Heart right ventricle (tissue), 16 donors: ENCODE data around the gene SEPTIN11. TPM values are rescaled to one million over a fixed set of nuclear protein-coding genes. Genes with fewer than 3 reads are reported as not detected.

Experiments
- ATAC-seq, 8 donors: fragments of 200-7000 bp; cut with Tn5 transposase; one replicate each; pipeline ENCODE4 v1.9.1; 2020; ENCODE audit warnings: mild to moderate bottlenecking in 8 of 8, moderate library complexity in 8 of 8, moderate number of reproducible peaks in 1 of 8
- DNase-seq, 2 donors: peaks; one replicate each; pipeline ENCODE4 v3.0.0-alpha.2; 2020
- H3K27ac ChIP-seq, 10 donors: fragments of 200-600 bp; sonication (generic) in 2 of 10; one replicate each; pipeline versions ENCODE4 v1.5.0 to v1.8.0; 2020 to 2022; ENCODE audit warnings: mild to moderate bottlenecking in 3 of 10
- H3K27me3 ChIP-seq, 7 donors: fragments of 200-600 bp; one replicate each; pipeline ENCODE4 v1.8.0; 2021 to 2022; ENCODE audit warnings: mild to moderate bottlenecking in 2 of 7
- H3K36me3 ChIP-seq, 9 donors: fragments of 200-600 bp; sonication (generic) in 1 of 9; one replicate each; pipeline versions ENCODE4 v1.5.0 to v1.8.0; 2020 to 2022; ENCODE audit warnings: mild to moderate bottlenecking in 2 of 9
- H3K4me1 ChIP-seq, 9 donors: fragments of 200-600 bp; sonication (generic) in 1 of 9; one replicate each; pipeline versions ENCODE4 v1.5.0 to v1.8.0; 2020 to 2022; ENCODE audit warnings: mild to moderate bottlenecking in 4 of 9
- H3K4me3 ChIP-seq, 10 donors: fragments of 200-600 bp; sonication (generic) in 2 of 10; one replicate each; pipeline versions ENCODE4 v1.5.0 to v1.8.0; 2020 to 2022; ENCODE audit warnings: mild to moderate bottlenecking in 7 of 10, moderate library complexity in 2 of 10
- H3K9me3 ChIP-seq, 11 donors: fragments of 200-600 bp in 10 of 11; sonication (generic) in 2 of 11; one replicate each; pipeline versions ENCODE4 v1.5.0 to v1.8.0; 2013 to 2022; ENCODE audit warnings: mild to moderate bottlenecking in 2 of 11, control low read depth in 1 of 11, moderate library complexity in 1 of 11
- CTCF ChIP-seq, 9 donors: fragments of 200-600 bp; sonication (generic) in 2 of 9; IDR thresholded peaks; one replicate each; pipeline versions ENCODE4 v1.5.0 to v1.8.0; 2021 to 2022; ENCODE audit warnings: antibody characterized with exemption in 9 of 9, mild to moderate bottlenecking in 5 of 9, moderate library complexity in 1 of 9
- WGBS, 2 donors: extraction: QIAGEN DNeasy Blood & Tissue Kit; methylation state at CpG; one replicate each; pipeline ENCODE4 v1.1.7; 2013; ENCODE audit warnings: inconsistent platforms in 1 of 2; 5-methylcytosine and 5-hydroxymethylcytosine counted together
- intact Hi-C, 10 donors: fragments of 100-400 bp; cut with DNase I; formaldehyde crosslinking; loops; one replicate each; pipeline versions ENCODE4 v1.11.1 to v1.14.2; 2022
- polyA plus RNA-seq, 2 donors: library from polyadenylated mRNA; stranded (reverse); fragments of 200-250 nt; gene quantifications; one replicate each; pipeline ENCODE4 v1.2.3, GENCODE V29; 2013
- total RNA-seq, 10 donors: library from RNA; stranded (reverse); fragmentation: NEBNext Ultra II Directional in 3 of 10; extraction: Animal tissue kit (Norgen Biotek cat#: 25700) in 3 of 10; gene quantifications; one replicate each; pipeline versions ENCODE4 v1.2.1 to v1.2.4, GENCODE V29; 2021 to 2023
- donor health status: Arrhythmogenic right ventricular cardiomyopathy.
- donor health status: ischemic (EF 13 %, LVEDD 7.1; RV severe dilation, severe dysfunction).
- donor health status: healthy with polysubstance abuse.
- donor health status: DM: no; HTN: yes; CAD: no.
- donor health status: DM: no; HTN: no; CAD: no.
- donor health status: ischemic (EF 25% LVEDD 6.9; RV normal size, moderate dysfunction).
- donor health status: ischemic (EF 25% LVEDD 5.7; RV mildly dilated, moderate dysfunction).
- donor health status: healthy.
- donor health status: DM: yes; HTN: yes; CAD: no.
- donor health status: Ischemic cardiomyopathy.
- donor health status: ischemic (EF 35%, LVEDD 5.7; RV mildly dilated, moderate dysfunction).
- donor health status: nonischemic (EF 11% LVEDD 7.7; RV severe dilation, severe dysfunction).
- donor health status: DM: yes; HTN: yes; CAD: no.
- donor health status: PGD.
- donor health status: ischemic (EF 29% LVEDD 5.4; RV normal size, mild dysfunction).
- donor health status: nonischemic (EF 23%, LVEDD 6.1; RV moderate dilation, normal function).

SEPTIN11 gene
- total and polyA plus RNA-seq, 12 donors, result 11.2 to 55.2 (median 29.9) TPM

GRCh38 chr4:76965866-76966579 is 16.5 kb downstream of the SEPTIN11 start:
- Histone ChIP-seq H3K36me3 (no peaks in the 10 kb centered on the region), H3K9me3 (no peaks in the 10 kb centered on the region), H3K27me3 (no peaks in the 10 kb centered on the region), H3K4me1 (peaks cover 0 to 31% (median 3%) of the 10 kb centered on the region in 9 donors), H3K4me3 (no peak overlapping the region), H3K27ac (no peak overlapping the region)
- DNase-seq (no peak), ATAC-seq (no peak)
- intact Hi-C loops, result no loop called here
- WGBS, 2 donors, result 89 to 90% methylated on average over 2 of the region's 2 CpGs
- TF ChIP-seq CTCF (IDR thresholded peaks at IDR 0.05), result no peak

GRCh38 chr4:76968937-76969336 is 19.4 kb downstream of the SEPTIN11 start:
- Histone ChIP-seq H3K27me3 (no peaks in the 10 kb centered on the region), H3K4me3 (no peak overlapping the region), H3K4me1 (peaks cover 0 to 33% (median 5%) of the 10 kb centered on the region in 9 donors), H3K36me3 (peaks cover 0 to 10% (median 0%) of the 10 kb centered on the region in 9 donors), H3K27ac (peak overlapping the region in 2 of 10 donors; percentile 36 to 38), H3K9me3 (no peaks in the 10 kb centered on the region)
- 75 to 76% methylated on average over 4 of the region's 4 CpGs for WGBS, 2 donors
- DNase-seq (no peak), ATAC-seq (peak in 6 of 8 donors; percentile 22 to 62 (median 36))
- intact Hi-C loops, result no loop called here
- no peak for TF ChIP-seq CTCF (IDR thresholded peaks at IDR 0.05)

- no peaks in the 10 kb centered on the region for H3K27me3 ChIP-seq
- peaks cover 0 to 38% (median 5%) of the 10 kb centered on the region in 9 donors for H3K4me1 ChIP-seq
- peak overlapping the region in 1 of 10 donors; percentile 36 for H3K27ac ChIP-seq
- peaks cover 0 to 10% (median 0%) of the 10 kb centered on the region in 9 donors for H3K36me3 ChIP-seq
- no peak overlapping the region for H3K4me3 ChIP-seq
- DNase-seq (no peak), ATAC-seq (no peak)
- WGBS, 2 donors, result 75 to 79% methylated on average over 3 of the region's 3 CpGs
- no peaks in the 10 kb centered on the region for H3K9me3 ChIP-seq
- intact Hi-C loops, result no loop called here
- no peak for TF ChIP-seq CTCF (IDR thresholded peaks at IDR 0.05)
Observed at GRCh38 chr4:76969495-76969894, 19.9 kb downstream of the SEPTIN11 start.

GRCh38 chr4:76969941-76970529 is 20.5 kb downstream of the SEPTIN11 start:
- intact Hi-C loops, result no loop called here
- Histone ChIP-seq H3K9me3 (no peaks in the 10 kb centered on the region), H3K4me3 (no peak overlapping the region), H3K27me3 (no peaks in the 10 kb centered on the region), H3K27ac (no peak overlapping the region), H3K36me3 (peaks cover 0 to 10% (median 0%) of the 10 kb centered on the region in 9 donors), H3K4me1 (peaks cover 0 to 39% (median 5%) of the 10 kb centered on the region in 9 donors)
- no peak for TF ChIP-seq CTCF (IDR thresholded peaks at IDR 0.05)
- no peak for ATAC-seq
- no peak for DNase-seq
- WGBS, 2 donors, result 89 to 90% methylated on average over 5 of the region's 5 CpGs
